NCI-H748 (cell line): ENCODE data around the gene PORCN.

Source experiments
- DNase-seq: peaks from one replicate; lab custom pipeline; 2025; ENCODE audit not compliant: unreplicated experiment; lab: John Stamatoyannopoulos, UW

The PORCN gene

GRCh38 chrX:48508400-48509244 lies at the start of gene PORCN:
TSS of gene PORCN (plus strand) at chrX:48508992. CDS start at chrX:48509821, 829 bp downstream.
- DNase-seq: peak; percentile 78

- no peak for DNase-seq
Observed at GRCh38 chrX:48459483-48459882, 49.3 kb upstream of the PORCN start.

GRCh38 chrX:48460031-48460430 lies 48.8 kb upstream of the PORCN start:
- no peak for DNase-seq

GRCh38 chrX:48460606-48461005 lies 48.2 kb upstream of the PORCN start:
- no peak for DNase-seq

- DNase-seq: no peak
Observed at GRCh38 chrX:48461830-48462229, 47.0 kb upstream of the PORCN start.

GRCh38 chrX:48465336-48465933 lies 43.4 kb upstream of the PORCN start:
- DNase-seq: no peak

GRCh38 chrX:48466696-48467095 lies 42.1 kb upstream of the PORCN start:
- no peak for DNase-seq

- DNase-seq: no peak
Observed at GRCh38 chrX:48467281-48467761, 41.5 kb upstream of the PORCN start.

- peak; percentile 4 for DNase-seq
Observed at GRCh38 chrX:48468247-48468671, 40.5 kb upstream of the PORCN start.

GRCh38 chrX:48468693-48469691 lies 39.8 kb upstream of the PORCN start:
- no peak for DNase-seq

- DNase-seq: no peak
Observed at GRCh38 chrX:48470110-48470832, 38.5 kb upstream of the PORCN start, which contains the start of gene SLC38A5. TSS of gene SLC38A5 (minus strand) at chrX:48470260. CDS start at chrX:48467924, 2,336 bp downstream.

- DNase-seq: no peak
Observed at GRCh38 chrX:48470833-48471118, 38.0 kb upstream of the PORCN start.

GRCh38 chrX:48471504-48471903 lies 37.3 kb upstream of the PORCN start:
- no peak for DNase-seq

GRCh38 chrX:48472225-48472624 lies 36.6 kb upstream of the PORCN start:
- no peak for DNase-seq

- no peak for DNase-seq
Observed at GRCh38 chrX:48472851-48473703, 35.7 kb upstream of the PORCN start.

GRCh38 chrX:48473704-48473990 lies 35.1 kb upstream of the PORCN start:
- DNase-seq: no peak

GRCh38 chrX:48474127-48474526 lies 34.7 kb upstream of the PORCN start:
- no peak for DNase-seq

GRCh38 chrX:48474581-48474980 lies 34.2 kb upstream of the PORCN start:
- no peak for DNase-seq

- DNase-seq: no peak
Observed at GRCh38 chrX:48475296-48475695, 33.5 kb upstream of the PORCN start.
